Testis (tissue), 3 donors: ENCODE results near the gene IKBKE. TPM values are rescaled to one million over a fixed set of nuclear protein-coding genes. Genes with fewer than 3 reads are reported as not detected.

Source experiments
- DNase-seq: peaks from one replicate; pipeline ENCODE4 v3.0.0-alpha.2; 2019
- H3K27ac ChIP-seq, 2 donors: fragments of 200-600 bp; sonication (generic); one replicate each; pipeline ENCODE4 v1.5.1; 2019
- H3K27me3 ChIP-seq: fragments of 200-600 bp; sonication (generic); one replicate; pipeline ENCODE4 v1.5.1; 2019
- H3K36me3 ChIP-seq: fragments of 200-600 bp; sonication (generic); one replicate; pipeline ENCODE4 v1.5.1; 2017; ENCODE audit warnings: low read depth; ENCODE audit errors: missing control alignments
- H3K4me1 ChIP-seq: fragments of 200-600 bp; sonication (generic); one replicate; pipeline ENCODE4 v1.5.1; 2019
- H3K4me3 ChIP-seq, 2 donors: fragments of 200-600 bp; sonication (generic); one replicate each; pipeline ENCODE4 v1.5.1; 2017 to 2019
- H3K9me3 ChIP-seq: fragments of 200-600 bp; sonication (generic); one replicate; pipeline ENCODE4 v1.5.1; 2017
- POLR2A ChIP-seq: fragments of 450-650 bp; IDR thresholded peaks from one replicate; pipeline ENCODE4 v1.6.1; 2017; ENCODE audit warnings: antibody characterized with exemption, mild to moderate bottlenecking, moderate library complexity
- WGBS, 2 donors: methylation state at CpG; one replicate each; pipeline ENCODE4 v1.1.5; 2018; 5-methylcytosine and 5-hydroxymethylcytosine counted together
- intact Hi-C: fragments of 100-400 bp; cut with DNase I; formaldehyde crosslinking; loops from one replicate; pipeline ENCODE4 v1.15.1; 2023; ENCODE audit warnings: low total_unique reads
- polyA plus RNA-seq: library from polyadenylated mRNA; stranded (reverse); fragments of 350-450 nt; fragmentation: Illumina TruSeq; extraction: RNeasy Lipid Tissue Mini Kit (QIAGEN cat#74804); gene quantifications from one replicate; pipeline ENCODE4 v1.2.3, GENCODE V29; 2014; ENCODE audit warnings: low read depth, low replicate concordance; ENCODE audit not compliant: insufficient read depth
- total RNA-seq, 2 donors: library from RNA; depleted of rRNA; stranded (reverse); fragments of >200 nt; gene quantifications; one replicate each; pipeline ENCODE4 v1.2.3, GENCODE V29; 2016
- TF ChIP-seq, protein P1 (sequence below), 3 experiments: fragments of 450-650 bp in 2 of 3; fragments of 200-600 bp in 1 of 3; sonication (generic) in 1 of 3; IDR thresholded peaks; one replicate each; pipeline ENCODE4 v1.5.1; 2016 to 2019; ENCODE audit warnings: antibody characterized with exemption in 3 of 3, mild to moderate bottlenecking in 2 of 3, moderate library complexity in 1 of 3

Gene IKBKE
- total and polyA plus RNA-seq, 3 donors from 2014 or later, result 0.99 to 1.6 (median 1.0) TPM

DNA sequence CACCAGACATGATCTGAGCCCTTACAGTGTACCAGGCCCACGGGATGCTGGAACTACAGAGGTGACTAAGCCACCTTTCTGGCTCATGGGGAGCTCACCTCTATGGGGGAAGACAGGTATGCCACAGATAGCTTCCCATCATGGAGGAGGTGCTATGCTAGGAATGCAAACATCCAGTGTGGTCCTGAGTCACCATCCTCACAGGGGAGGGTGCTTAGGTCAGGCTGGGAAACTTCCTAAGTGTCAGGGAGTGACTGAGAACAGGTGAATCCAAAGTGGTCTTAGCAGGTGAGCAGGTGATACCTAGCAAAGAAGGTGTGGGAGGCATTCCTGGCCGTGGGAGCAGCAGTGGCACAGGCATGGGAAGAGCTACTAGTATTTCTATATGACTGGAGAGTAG, 28.4 kb downstream of the IKBKE start:
- 87 to 88% methylated on average over 2 of the region's 2 CpGs for WGBS, 2 donors
- H3K9me3 ChIP-seq, result no peaks in the 10 kb centered on the region
- no peaks in the 10 kb centered on the region for H3K36me3 ChIP-seq
- H3K4me1 ChIP-seq, result no peaks in the 10 kb centered on the region
- DNase-seq, result no peak
- no peak overlapping the region for H3K27ac ChIP-seq
- TF ChIP-seq, protein P1, sequence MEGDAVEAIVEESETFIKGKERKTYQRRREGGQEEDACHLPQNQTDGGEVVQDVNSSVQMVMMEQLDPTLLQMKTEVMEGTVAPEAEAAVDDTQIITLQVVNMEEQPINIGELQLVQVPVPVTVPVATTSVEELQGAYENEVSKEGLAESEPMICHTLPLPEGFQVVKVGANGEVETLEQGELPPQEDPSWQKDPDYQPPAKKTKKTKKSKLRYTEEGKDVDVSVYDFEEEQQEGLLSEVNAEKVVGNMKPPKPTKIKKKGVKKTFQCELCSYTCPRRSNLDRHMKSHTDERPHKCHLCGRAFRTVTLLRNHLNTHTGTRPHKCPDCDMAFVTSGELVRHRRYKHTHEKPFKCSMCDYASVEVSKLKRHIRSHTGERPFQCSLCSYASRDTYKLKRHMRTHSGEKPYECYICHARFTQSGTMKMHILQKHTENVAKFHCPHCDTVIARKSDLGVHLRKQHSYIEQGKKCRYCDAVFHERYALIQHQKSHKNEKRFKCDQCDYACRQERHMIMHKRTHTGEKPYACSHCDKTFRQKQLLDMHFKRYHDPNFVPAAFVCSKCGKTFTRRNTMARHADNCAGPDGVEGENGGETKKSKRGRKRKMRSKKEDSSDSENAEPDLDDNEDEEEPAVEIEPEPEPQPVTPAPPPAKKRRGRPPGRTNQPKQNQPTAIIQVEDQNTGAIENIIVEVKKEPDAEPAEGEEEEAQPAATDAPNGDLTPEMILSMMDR (IDR thresholded peaks at IDR 0.05), result no peak
- no peak for TF ChIP-seq POLR2A
- intact Hi-C loops, result loop anchor here (10.0 kb wide), 1 partner anchor 86 kb away; no protein-coding TSS in a partner anchor
- no peak overlapping the region for H3K4me3 ChIP-seq
- no peaks in the 10 kb centered on the region for H3K27me3 ChIP-seq

DNA sequence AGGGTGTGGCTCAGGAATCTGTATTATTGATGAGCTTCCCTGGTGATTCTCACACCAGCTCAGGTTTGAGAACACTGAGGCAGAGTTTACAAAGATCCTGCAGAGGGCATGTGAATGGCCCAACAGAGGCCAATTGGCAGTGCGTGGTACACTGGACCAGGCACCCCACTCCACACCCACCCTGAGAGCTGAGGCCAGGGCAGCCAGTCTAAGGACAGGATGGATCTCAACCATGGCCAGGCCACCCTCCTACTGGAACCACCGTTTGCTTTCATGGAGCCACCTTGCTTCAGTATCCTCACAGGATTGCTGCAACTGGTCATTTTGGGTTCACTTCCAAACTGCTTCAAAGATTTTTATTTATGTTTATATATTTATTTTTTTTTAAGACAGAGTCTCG, 29.8 kb downstream of the IKBKE start:
- H3K27ac ChIP-seq, result no peak overlapping the region
- H3K4me1 ChIP-seq, result no peaks in the 10 kb centered on the region
- intact Hi-C loops, result no loop called here
- WGBS, 2 donors, result 84 to 96% methylated on average over 3 of the region's 3 CpGs
- H3K9me3 ChIP-seq, result no peaks in the 10 kb centered on the region
- DNase-seq, result no peak
- no peaks in the 10 kb centered on the region for H3K27me3 ChIP-seq
- TF ChIP-seq POLR2A, result no peak
- TF ChIP-seq, protein P1 (IDR thresholded peaks at IDR 0.05), result no peak
- no peaks in the 10 kb centered on the region for H3K36me3 ChIP-seq
- no peak overlapping the region for H3K4me3 ChIP-seq

DNA sequence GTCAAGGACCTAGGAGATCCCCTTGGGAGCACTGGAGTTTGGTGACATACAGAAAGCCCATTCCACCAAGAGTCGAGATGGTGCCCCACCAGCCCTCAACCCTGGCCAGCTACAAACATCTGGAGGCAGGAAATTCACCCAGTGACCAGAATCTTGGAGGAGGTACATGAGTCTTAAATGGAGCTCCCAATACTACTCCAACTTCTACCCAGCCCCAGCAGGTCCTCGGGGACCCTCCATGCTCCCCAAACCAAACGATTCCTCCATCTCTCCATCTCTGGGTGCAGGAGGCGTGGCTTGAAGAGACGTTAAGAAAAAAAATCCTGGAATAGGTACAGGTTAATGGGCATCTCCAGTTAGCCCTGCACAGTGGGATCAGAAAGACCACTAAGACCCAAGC, 31.6 kb downstream of the IKBKE start:
- no peak overlapping the region for H3K27ac ChIP-seq
- WGBS, 2 donors, result 86 to 89% methylated on average over 5 of the region's 5 CpGs

DNA sequence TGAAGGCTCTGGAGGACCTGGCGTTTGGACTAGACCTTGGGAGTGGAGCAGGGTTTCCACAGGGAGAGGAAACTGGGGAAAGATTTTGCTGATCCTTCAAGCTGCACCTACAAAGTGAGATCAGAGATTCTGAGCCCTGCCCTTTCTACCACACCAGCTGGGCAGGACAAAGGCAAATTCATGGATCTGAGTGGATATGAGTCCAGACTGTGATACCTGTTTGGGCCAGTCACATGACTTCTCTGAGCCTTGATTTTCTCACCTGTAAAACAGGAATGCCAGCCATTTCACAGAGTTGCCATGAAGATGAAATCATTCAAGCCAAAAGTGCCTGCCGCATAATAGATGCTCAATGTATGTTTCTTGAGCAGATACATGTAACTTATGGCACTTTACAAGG, 32.1 kb downstream of the IKBKE start:
- H3K4me1 ChIP-seq, result no peaks in the 10 kb centered on the region
- TF ChIP-seq, protein P1 (IDR thresholded peaks at IDR 0.05), result no peak
- no peak for TF ChIP-seq POLR2A
- no peaks in the 10 kb centered on the region for H3K36me3 ChIP-seq
- H3K27me3 ChIP-seq, result no peaks in the 10 kb centered on the region
- 83 to 93% methylated on average over 2 of the region's 2 CpGs for WGBS, 2 donors
- DNase-seq, result no peak
- H3K9me3 ChIP-seq, result no peaks in the 10 kb centered on the region
- H3K4me3 ChIP-seq, result no peak overlapping the region
- H3K27ac ChIP-seq, result no peak overlapping the region
- intact Hi-C loops, result no loop called here

More for the DNA sequence above, 31.6 kb downstream of the IKBKE start:
- TF ChIP-seq, protein P1 (IDR thresholded peaks at IDR 0.05), result no peak
- TF ChIP-seq POLR2A, result no peak
- H3K4me3 ChIP-seq, result no peak overlapping the region
- DNase-seq, result no peak
- no peaks in the 10 kb centered on the region for H3K4me1 ChIP-seq
- H3K9me3 ChIP-seq, result no peaks in the 10 kb centered on the region
- H3K27me3 ChIP-seq, result no peaks in the 10 kb centered on the region
- H3K36me3 ChIP-seq, result no peaks in the 10 kb centered on the region
- intact Hi-C loops, result no loop called here

DNA sequence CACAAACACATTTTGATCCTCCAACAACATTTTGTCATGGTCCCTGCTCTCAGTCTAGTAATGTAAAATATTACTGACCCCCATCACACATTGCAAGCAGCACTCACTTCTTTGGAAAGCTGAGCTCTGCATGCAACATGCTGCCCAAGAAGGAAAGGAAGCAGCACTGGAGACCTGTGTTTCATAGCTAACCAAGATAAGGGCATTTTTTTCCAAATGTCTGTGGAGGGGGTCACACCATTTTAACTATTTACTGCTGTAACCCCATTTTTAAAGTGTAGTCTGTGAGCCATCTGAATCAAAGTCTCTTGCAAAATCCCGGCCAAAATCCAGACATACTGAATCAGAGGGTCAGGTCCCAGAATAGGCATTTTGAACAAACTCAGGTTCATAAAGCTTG, 32.5 kb downstream of the IKBKE start:
- H3K27me3 ChIP-seq, result no peaks in the 10 kb centered on the region
- H3K9me3 ChIP-seq, result no peaks in the 10 kb centered on the region
- intact Hi-C loops, result no loop called here
- DNase-seq, result no peak
- no peak overlapping the region for H3K4me3 ChIP-seq
- H3K4me1 ChIP-seq, result no peaks in the 10 kb centered on the region
- no peaks in the 10 kb centered on the region for H3K36me3 ChIP-seq
- 71 to 91% methylated on average over 1 of the region's 1 CpG for WGBS, 2 donors
- H3K27ac ChIP-seq, result no peak overlapping the region
- no peak for TF ChIP-seq POLR2A
- TF ChIP-seq, protein P1 (IDR thresholded peaks at IDR 0.05), result no peak
